ENCODE measurements around the gene RAD51AP1. TPM values are rescaled to one million over a fixed set of nuclear protein-coding genes. Genes with fewer than 3 reads are reported as not detected.
"Not testable (repeated sequence)": the region's sequence is repeated elsewhere in the genome, so short reads cannot be mapped to it uniquely, and the experiment has no call there.

RAD51AP1 gene
- 39.6 and 43.4 TPM in 2 replicates for total RNA-seq

GRCh38 chr12:4538207-4539160 lies at the start of gene RAD51AP1:
Gene RAD51AP1, plus strand, starts transcription at chr12:4538890. Its CDS starts 50 bp downstream, at chr12:4538940.
- intact Hi-C loops (cut with micrococcal nuclease): loop anchor here (1.0 to 10.0 kb wide), 9 partner anchors 32 to 665 kb away; partner anchors contain the start of genes AKAP3, NDUFA9 and PARP11

- intact Hi-C loops (cut with micrococcal nuclease): no loop called here
Measured at GRCh38 chr12:4489556-4489955, 49.1 kb upstream of the RAD51AP1 start.

- intact Hi-C loops (cut with micrococcal nuclease): no loop called here
Measured at GRCh38 chr12:4490973-4491372, 47.7 kb upstream of the RAD51AP1 start.

GRCh38 chr12:4496145-4496838 lies 42.4 kb upstream of the RAD51AP1 start:
- intact Hi-C loops (cut with micrococcal nuclease): no loop called here

- intact Hi-C loops (cut with micrococcal nuclease): no loop called here
Measured at GRCh38 chr12:4499186-4499585, 39.5 kb upstream of the RAD51AP1 start.

- intact Hi-C loops (cut with micrococcal nuclease): loop anchor here (5.0 kb wide), 1 partner anchor 83 kb away; no protein-coding TSS in a partner anchor
Measured at GRCh38 chr12:4505376-4505986, 33.2 kb upstream of the RAD51AP1 start.

- intact Hi-C loops (cut with micrococcal nuclease): loop anchor here (2.0 to 5.0 kb wide), 3 partner anchors 32 to 634 kb away; partner anchors contain the start of genes PARP11 and RAD51AP1
Measured at GRCh38 chr12:4506430-4506829, 32.3 kb upstream of the RAD51AP1 start.

GRCh38 chr12:4506870-4507269 lies 31.8 kb upstream of the RAD51AP1 start:
- intact Hi-C loops (cut with micrococcal nuclease): loop anchor here (2.0 to 5.0 kb wide), 3 partner anchors 32 to 634 kb away; partner anchors contain the start of genes PARP11 and RAD51AP1

GRCh38 chr12:4508503-4508902 lies 30.2 kb upstream of the RAD51AP1 start:
- intact Hi-C loops (cut with micrococcal nuclease): loop anchor here (5.0 kb wide), 1 partner anchor 86 kb away; no protein-coding TSS in a partner anchor

GRCh38 chr12:4509269-4509668 lies 29.4 kb upstream of the RAD51AP1 start:
- intact Hi-C loops (cut with micrococcal nuclease): loop anchor here (5.0 kb wide), 1 partner anchor 87 kb away; no protein-coding TSS in a partner anchor

- intact Hi-C loops (cut with micrococcal nuclease): no loop called here
Measured at GRCh38 chr12:4518106-4518728, 20.5 kb upstream of the RAD51AP1 start.

- intact Hi-C loops (cut with micrococcal nuclease): not testable (repeated sequence)
Measured at GRCh38 chr12:4523443-4523842, 15.2 kb upstream of the RAD51AP1 start.

GRCh38 chr12:4526923-4527546 lies 11.7 kb upstream of the RAD51AP1 start:
- intact Hi-C loops (cut with micrococcal nuclease): loop anchor here (1.0 to 2.0 kb wide), 2 partner anchors 106 to 174 kb away; no protein-coding TSS in a partner anchor

- intact Hi-C loops (cut with micrococcal nuclease): loop anchor here (10.0 kb wide), 3 partner anchors 295 to 535 kb away; no protein-coding TSS in a partner anchor
Measured at GRCh38 chr12:4530160-4530559, 8.5 kb upstream of the RAD51AP1 start.

GRCh38 chr12:4530982-4531586 lies 7.6 kb upstream of the RAD51AP1 start:
- intact Hi-C loops (cut with micrococcal nuclease): loop anchor here (10.0 kb wide), 3 partner anchors 294 to 536 kb away; no protein-coding TSS in a partner anchor

GRCh38 chr12:4535092-4535491 lies 3.6 kb upstream of the RAD51AP1 start:
- intact Hi-C loops (cut with micrococcal nuclease): loop anchor here (5.0 to 10.0 kb wide), 4 partner anchors 290 to 648 kb away; no protein-coding TSS in a partner anchor

- intact Hi-C loops (cut with micrococcal nuclease): loop anchor here (5.0 to 10.0 kb wide), 4 partner anchors 289 to 649 kb away; no protein-coding TSS in a partner anchor
Measured at GRCh38 chr12:4535871-4536270, 2.8 kb upstream of the RAD51AP1 start.

GRCh38 chr12:4539167-4539870 lies 629 bp downstream of the RAD51AP1 start:
- intact Hi-C loops (cut with micrococcal nuclease): loop anchor here (2.0 to 10.0 kb wide), 5 partner anchors 33 to 652 kb away; no protein-coding TSS in a partner anchor

- intact Hi-C loops (cut with micrococcal nuclease): no loop called here
Measured at GRCh38 chr12:4540170-4540569, 1.5 kb downstream of the RAD51AP1 start.
